HL-60 (cell line): ENCODE data around the gene HIF3A.

Source experiments
- DNase-seq, 2 experiments: peaks; one replicate each; pipeline ENCODE4 v3.0.0-alpha.2; 2010 to 2020; ENCODE audit warnings: low read depth in 1 of 2, low spot score in 1 of 2
- H3K27ac ChIP-seq: fragments of 250-450 bp; sonication (Bioruptor Pico); replicated peaks from 2 replicates; pipeline ENCODE4 v1.5.1; 2020; ENCODE audit warnings: mild to moderate bottlenecking, moderate library complexity
- H3K27me3 ChIP-seq: fragments of 250-450 bp; sonication (Bioruptor Pico); 2 replicates; pipeline ENCODE4 v1.5.1; 2021; ENCODE audit warnings: mild to moderate bottlenecking, moderate library complexity; ENCODE audit not compliant: insufficient read depth, poor library complexity, severe bottlenecking
- H3K4me3 ChIP-seq: replicated peaks from 2 replicates; pipeline ENCODE4 v1.5.1; 2011; ENCODE audit warnings: mild to moderate bottlenecking, control low read depth, low read length; ENCODE audit not compliant: insufficient read depth
- GABPA ChIP-seq: IDR thresholded peaks from 2 replicates; pipeline ENCODE4 v1.6.1; 2012; ENCODE audit warnings: low read depth
- POLR2AphosphoS5 ChIP-seq: IDR thresholded peaks from 2 replicates; pipeline ENCODE4 v1.6.1; 2012; ENCODE audit warnings: low read depth
- SPI1 ChIP-seq: IDR thresholded peaks from 2 replicates; pipeline ENCODE4 v1.6.1; 2012; ENCODE audit warnings: low read depth, mild to moderate bottlenecking, borderline replicate concordance
- TF ChIP-seq, protein P1 (sequence below): IDR thresholded peaks from 2 replicates; pipeline ENCODE4 v1.6.1; 2012; ENCODE audit warnings: low read depth; ENCODE audit not compliant: insufficient replicate concordance
- TF ChIP-seq, protein P2 (sequence below): IDR thresholded peaks from one replicate; pipeline ENCODE4 v1.5.1; 2011; ENCODE audit warnings: low read length, control low read depth, inconsistent platforms; ENCODE audit not compliant: insufficient read depth

The HIF3A gene

DNA sequence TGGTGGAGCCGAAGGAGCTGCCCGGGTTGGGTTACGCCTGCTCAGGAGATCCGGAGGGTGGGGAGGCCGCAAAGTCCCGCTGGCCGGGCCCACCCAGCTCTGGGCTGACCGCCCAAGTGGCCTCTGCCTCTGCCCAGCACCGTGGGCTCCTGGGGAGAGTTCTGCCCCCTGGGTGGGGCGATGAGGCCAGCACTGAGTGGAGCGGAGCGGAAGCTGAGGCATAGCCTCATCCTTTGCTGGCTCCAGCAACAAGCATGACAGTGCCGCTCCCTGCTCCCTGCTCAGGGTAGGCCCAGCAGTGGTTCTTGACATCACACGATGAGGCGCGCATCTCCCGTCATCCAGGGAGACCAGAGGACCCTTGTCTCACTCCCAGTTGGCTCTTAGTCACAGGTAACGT, 94.0 kb downstream of the HIF3A start:
- DNase-seq: no peak
- no peak overlapping the region for H3K27ac ChIP-seq
- no peaks in the 10 kb centered on the region for H3K27me3 ChIP-seq
- H3K4me3 ChIP-seq: no peak overlapping the region
- no peak for TF ChIP-seq GABPA
- TF ChIP-seq POLR2AphosphoS5: no peak
- TF ChIP-seq, protein P1, sequence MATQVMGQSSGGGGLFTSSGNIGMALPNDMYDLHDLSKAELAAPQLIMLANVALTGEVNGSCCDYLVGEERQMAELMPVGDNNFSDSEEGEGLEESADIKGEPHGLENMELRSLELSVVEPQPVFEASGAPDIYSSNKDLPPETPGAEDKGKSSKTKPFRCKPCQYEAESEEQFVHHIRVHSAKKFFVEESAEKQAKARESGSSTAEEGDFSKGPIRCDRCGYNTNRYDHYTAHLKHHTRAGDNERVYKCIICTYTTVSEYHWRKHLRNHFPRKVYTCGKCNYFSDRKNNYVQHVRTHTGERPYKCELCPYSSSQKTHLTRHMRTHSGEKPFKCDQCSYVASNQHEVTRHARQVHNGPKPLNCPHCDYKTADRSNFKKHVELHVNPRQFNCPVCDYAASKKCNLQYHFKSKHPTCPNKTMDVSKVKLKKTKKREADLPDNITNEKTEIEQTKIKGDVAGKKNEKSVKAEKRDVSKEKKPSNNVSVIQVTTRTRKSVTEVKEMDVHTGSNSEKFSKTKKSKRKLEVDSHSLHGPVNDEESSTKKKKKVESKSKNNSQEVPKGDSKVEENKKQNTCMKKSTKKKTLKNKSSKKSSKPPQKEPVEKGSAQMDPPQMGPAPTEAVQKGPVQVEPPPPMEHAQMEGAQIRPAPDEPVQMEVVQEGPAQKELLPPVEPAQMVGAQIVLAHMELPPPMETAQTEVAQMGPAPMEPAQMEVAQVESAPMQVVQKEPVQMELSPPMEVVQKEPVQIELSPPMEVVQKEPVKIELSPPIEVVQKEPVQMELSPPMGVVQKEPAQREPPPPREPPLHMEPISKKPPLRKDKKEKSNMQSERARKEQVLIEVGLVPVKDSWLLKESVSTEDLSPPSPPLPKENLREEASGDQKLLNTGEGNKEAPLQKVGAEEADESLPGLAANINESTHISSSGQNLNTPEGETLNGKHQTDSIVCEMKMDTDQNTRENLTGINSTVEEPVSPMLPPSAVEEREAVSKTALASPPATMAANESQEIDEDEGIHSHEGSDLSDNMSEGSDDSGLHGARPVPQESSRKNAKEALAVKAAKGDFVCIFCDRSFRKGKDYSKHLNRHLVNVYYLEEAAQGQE: no peak
- TF ChIP-seq, protein P2, sequence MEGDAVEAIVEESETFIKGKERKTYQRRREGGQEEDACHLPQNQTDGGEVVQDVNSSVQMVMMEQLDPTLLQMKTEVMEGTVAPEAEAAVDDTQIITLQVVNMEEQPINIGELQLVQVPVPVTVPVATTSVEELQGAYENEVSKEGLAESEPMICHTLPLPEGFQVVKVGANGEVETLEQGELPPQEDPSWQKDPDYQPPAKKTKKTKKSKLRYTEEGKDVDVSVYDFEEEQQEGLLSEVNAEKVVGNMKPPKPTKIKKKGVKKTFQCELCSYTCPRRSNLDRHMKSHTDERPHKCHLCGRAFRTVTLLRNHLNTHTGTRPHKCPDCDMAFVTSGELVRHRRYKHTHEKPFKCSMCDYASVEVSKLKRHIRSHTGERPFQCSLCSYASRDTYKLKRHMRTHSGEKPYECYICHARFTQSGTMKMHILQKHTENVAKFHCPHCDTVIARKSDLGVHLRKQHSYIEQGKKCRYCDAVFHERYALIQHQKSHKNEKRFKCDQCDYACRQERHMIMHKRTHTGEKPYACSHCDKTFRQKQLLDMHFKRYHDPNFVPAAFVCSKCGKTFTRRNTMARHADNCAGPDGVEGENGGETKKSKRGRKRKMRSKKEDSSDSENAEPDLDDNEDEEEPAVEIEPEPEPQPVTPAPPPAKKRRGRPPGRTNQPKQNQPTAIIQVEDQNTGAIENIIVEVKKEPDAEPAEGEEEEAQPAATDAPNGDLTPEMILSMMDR: no peak
- no peak for TF ChIP-seq SPI1

DNA sequence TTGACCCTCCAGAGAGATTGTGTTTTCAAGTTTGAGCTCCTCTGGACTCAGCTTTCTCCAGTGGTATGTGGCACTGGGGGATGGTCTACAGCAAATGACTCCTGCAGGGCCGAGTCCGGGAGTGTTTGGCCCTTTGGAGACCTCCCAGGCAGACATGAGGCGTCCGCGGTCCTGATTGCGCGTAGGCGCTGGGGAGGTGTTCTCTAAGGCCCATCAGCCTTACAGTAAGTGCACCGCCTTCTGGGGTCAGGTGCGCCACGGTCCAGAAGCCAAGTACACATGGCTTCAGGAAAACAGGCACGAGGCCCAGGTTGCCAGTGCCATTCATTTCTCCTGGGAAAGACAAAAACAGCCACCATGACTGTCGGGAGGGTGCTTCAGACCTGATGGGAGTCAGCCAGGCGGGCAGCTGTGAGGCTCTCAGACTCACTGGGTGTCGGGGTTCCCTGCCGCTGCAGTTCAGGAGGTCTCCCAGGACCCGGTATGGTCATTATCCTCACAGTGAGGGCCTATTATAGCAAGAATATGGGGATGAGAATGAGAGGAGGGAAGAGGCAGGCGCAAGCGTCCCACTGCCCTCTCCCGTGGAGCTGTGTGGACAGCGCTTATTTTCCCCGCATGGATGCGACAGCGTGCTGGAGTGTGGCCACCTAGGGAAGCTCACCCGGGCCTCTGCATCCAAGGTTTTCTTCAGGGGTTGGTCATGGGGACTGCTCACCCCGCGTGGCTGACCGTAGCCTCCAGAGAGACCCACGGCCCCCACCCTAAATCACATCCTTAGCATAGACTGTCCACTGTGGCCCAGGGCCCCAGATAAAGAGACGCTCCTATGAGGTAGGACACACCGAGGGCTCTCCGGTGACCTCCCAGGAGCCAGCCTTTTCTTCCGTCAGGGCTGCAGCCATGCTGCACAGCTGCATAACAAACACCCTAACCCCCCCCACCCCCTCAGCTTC, 94.7 kb downstream of the HIF3A start:
- Histone ChIP-seq H3K4me3 (no peak overlapping the region), H3K27ac (no peak overlapping the region), H3K27me3 (no peaks in the 10 kb centered on the region)
- TF ChIP-seq SPI1 (no peak), GABPA (no peak), POLR2AphosphoS5 (no peak; the same call in 1 of the 2 replicates)
- TF ChIP-seq, protein P1: no peak
- TF ChIP-seq, protein P2: no peak
- no peak for DNase-seq

DNA sequence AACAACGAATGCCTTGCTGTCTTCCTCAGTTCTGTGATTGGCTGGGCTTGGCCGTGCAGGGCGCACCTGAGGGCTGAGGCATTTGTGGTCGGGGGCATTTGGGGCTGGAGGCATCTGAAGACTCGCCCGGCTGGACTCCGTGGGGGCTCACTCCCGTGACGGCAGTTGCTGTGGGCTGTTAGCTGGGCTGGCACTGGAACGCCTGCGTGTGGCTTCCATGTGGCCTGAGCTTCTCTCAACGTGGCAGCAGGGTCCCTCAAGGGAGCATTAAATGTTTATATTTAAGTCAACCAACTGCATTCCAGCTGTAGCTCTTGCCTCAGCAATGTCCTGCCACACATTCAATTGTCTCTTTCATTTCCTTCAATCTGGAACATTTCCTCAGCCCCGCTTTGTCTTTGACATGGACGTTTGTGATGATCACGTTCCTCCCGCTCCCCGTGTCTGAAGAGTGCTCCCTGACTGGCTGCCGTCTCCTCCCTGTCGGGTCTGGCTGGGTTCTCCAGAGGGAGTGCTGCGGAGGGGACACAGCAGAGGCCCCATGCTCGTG, 95.5 kb downstream of the HIF3A start:
- no peak overlapping the region for H3K4me3 ChIP-seq
- DNase-seq: no peak
- H3K27ac ChIP-seq: no peak overlapping the region
- TF ChIP-seq POLR2AphosphoS5 (no peak), GABPA (no peak), SPI1 (no peak)
- TF ChIP-seq, protein P1: no peak
- TF ChIP-seq, protein P2: no peak
- H3K27me3 ChIP-seq: no peaks in the 10 kb centered on the region
